AG09319 (cell line): Measurements from ENCODE around the gene CHCHD6.

Experiments
- DNase-seq: peaks from one replicate; pipeline ENCODE4 v3.0.0-alpha.2; 2010; ENCODE audit warnings: low read depth; ENCODE audit errors: extremely low read depth
- TF ChIP-seq, protein P1 (sequence below): IDR thresholded peaks from 2 replicates; pipeline ENCODE4 v1.5.1; 2011; ENCODE audit warnings: low read depth, mild to moderate bottlenecking, inconsistent platforms, low read length, moderate library complexity

Gene CHCHD6

DNA sequence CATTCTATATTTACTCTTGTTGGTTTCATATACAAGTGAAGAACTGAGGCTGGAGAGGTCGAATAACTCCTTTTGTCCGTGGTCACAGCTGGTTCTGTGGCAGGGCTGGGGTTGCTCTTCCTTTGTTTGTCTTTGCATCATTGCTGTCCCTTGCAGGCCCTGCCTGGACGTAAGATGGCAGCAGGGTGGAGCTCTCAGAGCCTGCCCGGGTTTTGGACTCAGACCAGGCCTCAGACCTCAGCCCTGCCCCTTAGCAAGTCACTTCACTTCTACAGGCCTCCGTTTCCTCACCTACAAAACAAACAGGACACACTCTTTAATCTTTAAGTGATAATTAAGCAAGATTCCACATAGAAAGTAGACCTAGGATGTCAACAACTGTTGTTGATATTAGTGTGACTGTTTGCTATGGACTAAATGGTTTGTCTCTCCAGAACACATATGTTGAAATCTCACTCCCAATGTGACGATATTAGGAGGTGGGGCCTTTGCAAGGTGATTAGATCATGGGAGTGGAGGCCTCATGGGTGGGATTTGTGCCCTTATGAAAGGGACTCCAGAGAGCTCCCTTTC, 213.3 kb downstream of the CHCHD6 start:
- TF ChIP-seq, protein P1, sequence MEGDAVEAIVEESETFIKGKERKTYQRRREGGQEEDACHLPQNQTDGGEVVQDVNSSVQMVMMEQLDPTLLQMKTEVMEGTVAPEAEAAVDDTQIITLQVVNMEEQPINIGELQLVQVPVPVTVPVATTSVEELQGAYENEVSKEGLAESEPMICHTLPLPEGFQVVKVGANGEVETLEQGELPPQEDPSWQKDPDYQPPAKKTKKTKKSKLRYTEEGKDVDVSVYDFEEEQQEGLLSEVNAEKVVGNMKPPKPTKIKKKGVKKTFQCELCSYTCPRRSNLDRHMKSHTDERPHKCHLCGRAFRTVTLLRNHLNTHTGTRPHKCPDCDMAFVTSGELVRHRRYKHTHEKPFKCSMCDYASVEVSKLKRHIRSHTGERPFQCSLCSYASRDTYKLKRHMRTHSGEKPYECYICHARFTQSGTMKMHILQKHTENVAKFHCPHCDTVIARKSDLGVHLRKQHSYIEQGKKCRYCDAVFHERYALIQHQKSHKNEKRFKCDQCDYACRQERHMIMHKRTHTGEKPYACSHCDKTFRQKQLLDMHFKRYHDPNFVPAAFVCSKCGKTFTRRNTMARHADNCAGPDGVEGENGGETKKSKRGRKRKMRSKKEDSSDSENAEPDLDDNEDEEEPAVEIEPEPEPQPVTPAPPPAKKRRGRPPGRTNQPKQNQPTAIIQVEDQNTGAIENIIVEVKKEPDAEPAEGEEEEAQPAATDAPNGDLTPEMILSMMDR, result no peak
- DNase-seq, result no peak

DNA sequence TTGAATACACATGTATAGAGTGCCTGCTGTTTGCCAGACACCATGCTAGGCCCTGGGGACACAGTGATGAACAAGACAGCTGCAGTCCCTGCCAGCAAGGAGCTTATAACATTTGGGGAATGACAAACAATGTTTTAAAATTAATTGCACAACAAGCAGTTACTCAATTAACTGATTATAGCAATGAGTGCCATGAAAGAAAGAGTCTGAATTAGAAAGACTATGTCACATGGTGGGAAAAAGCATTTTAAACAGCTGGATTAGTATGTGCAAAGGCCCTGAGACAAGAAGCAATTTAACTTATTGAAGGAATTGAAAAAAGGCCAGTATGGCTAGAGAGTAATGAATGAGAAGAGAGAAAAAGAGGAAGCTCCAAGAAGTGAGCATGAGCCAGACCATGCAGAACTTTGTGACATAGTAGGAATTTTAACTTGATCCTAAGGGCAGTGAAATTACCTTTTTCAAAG, 214.3 kb downstream of the CHCHD6 start:
- no peak for DNase-seq
- TF ChIP-seq, protein P1, result no peak

DNA sequence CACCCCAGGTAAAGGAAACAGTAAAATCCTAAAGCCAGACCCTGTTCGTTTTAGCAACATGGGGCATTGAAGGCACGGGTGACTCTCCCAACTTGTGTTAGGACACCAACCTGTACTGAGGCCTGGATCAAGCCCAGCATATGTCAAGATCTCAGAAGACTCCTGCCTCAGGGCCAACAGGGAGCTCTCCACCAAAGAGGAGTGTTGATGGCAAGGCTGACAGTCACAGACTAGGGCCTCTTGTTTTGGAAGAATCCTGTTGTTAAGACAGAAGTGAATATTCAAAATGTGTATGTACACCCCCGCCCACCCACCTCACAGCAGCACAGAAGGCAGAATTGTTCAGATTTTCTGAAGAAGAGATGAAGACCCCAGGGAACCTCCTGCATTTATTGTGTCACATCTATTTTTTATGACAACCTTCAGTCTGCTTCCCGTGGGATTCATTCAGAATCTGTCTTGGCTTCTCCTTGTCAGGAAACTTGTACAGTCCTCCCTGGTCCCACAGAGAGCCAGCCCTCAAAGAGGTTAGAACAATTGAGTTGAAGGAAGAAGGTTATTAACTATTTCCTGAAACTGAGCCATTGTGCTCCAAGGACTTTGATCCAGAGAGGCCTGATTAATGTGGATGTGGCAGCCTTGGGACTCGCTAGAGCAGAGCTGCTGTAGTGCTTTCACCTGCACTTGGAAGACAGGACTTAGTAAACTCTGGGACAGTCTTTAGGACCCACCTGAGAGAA, 217.2 kb downstream of the CHCHD6 start:
- TF ChIP-seq, protein P1, result no peak
- DNase-seq, result no peak

DNA sequence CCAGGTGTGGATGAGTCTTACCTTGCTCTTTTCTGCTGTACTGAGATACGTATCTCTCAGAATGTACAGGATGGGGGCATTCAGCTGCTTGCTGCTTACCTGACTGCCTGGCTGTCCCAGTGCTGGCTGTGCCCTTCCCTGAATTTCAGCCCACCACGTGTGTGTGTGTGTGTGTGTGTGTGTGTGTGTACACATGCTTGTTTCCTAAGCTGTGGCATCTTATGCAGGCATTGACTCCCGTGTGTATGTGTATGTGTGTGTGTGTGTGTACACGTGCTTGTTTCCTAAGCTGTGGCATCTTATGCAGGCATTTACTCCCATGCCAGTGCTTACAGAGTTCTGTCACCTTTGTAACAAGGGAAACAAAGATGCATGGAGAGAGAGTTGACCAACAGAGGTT, 218.4 kb downstream of the CHCHD6 start:
- TF ChIP-seq, protein P1, result no peak
- DNase-seq, result no peak

DNA sequence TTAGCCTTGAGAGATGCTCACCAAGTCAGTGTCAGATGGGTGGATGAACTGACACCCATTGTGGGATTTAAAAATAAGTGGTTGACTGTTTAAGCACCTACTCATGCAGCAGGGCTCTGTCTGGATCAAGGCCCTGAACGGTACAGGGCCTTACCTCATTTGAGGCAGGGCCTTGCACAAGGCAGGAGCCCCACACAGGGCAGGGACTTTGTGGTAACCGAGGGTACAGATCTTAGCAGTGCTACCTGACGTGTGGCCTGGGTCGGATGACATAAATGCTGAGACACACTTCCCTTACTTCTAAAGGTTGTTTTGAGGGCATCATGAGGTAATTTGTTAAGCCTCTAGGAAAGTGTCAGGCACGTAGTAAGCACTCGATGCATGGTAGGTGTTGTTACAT, 219.4 kb downstream of the CHCHD6 start:
- no peak for DNase-seq
- TF ChIP-seq, protein P1, result no peak

DNA sequence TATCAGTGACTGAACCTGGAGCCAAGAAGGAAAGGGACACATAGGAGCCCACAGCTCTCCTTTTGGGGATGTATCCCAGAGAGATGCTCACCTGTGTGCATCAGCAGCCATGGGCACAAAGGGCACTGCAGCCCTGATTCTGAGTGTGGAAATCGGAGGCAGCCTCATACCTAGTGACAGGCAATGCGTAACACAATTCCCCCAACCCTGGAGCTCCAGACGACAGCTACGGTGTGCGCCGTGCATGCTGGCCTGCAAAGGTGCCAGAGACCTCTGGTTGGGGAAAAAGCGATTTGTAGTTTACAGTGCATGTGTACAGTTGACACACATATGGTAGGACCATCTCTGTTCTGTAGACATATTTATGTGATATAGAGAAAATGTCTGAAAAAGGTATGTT, 219.9 kb downstream of the CHCHD6 start:
- no peak for DNase-seq
- TF ChIP-seq, protein P1, result no peak

DNA sequence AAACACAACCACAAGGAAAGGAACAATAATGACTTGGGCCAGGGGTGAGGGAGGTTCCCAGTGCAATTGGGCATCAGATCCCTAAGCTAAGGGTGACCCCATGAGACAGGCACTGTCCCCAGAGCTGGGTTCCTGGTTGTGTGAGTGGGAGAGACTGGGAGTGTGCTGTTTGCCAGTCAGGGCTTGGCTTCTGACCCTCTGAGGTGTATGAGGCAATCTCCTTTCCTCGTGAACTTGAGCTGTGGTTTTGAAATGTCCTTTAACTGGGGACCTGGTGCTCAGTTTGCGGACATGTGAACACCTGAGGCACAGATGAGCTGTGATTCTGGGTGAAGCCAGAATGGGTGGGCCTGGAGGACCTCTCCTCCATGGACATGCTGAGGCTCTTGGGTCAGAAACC, 220.4 kb downstream of the CHCHD6 start:
- no peak for DNase-seq
- TF ChIP-seq, protein P1, result no peak
